GM23248 (cell line): ENCODE data around the gene TGM3.

Experiments used
- EZH2 ChIP-seq: fragments of 200-600 bp; sonication (generic); IDR thresholded peaks from 2 replicates; pipeline ENCODE4 v1.6.1; 2018; ENCODE audit warnings: antibody characterized with exemption, mild to moderate bottlenecking; ENCODE audit not compliant: insufficient read depth, poor library complexity, severe bottlenecking
- EZH2phosphoT487 ChIP-seq: fragments of 200-600 bp; sonication (generic); IDR thresholded peaks from 2 replicates; pipeline ENCODE4 v1.6.1; 2018; ENCODE audit warnings: antibody characterized with exemption, moderate library complexity, mild to moderate bottlenecking, low read depth; ENCODE audit not compliant: insufficient read depth

GRCh38 chr20:2287504-2287903, 8.3 kb upstream of the TGM3 start:
- TF ChIP-seq EZH2 (no peak), EZH2phosphoT487 (no peak)
